ENCODE data around the gene AGAP1.

Gene AGAP1

GRCh38 chr2:236095504-236095903 is 601.7 kb downstream of the AGAP1 start:
- DNase-seq (ENCODE audit: low read depth in 2 of 2): no peak

DNA sequence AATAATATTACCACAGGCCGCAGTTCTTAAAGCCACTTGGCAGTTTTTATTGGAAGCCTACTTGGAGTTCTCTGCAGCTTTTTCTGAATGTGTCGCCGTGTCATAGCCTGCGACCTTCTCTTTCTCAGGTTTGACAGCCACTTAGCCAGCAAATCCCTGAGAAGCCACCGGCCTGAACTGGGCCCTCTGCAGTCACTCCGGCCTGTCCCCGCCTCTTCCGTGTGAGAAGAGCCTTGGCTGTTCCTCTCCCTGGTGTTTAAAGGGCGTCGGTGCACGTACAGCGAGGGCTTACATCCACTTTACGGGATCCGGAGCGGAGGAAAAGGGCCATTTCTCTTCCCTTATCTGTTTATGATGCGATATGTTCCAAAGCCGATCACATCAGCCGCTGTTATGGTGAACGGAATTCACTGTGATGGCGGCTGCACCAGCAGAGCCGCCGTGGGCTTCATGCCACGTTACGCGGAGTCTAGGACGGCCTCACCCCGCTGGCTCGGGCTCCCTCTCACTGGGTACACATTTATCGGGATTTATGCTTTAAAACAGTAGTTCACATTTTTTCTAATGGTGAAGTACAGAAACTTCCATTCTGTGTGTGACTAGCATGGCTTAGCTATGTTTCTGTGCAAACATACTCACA is 607.6 kb downstream of the AGAP1 start:
- no peak for DNase-seq (ENCODE audit: low read depth in 2 of 2)

GRCh38 chr2:236102971-236103370 is 609.1 kb downstream of the AGAP1 start:
- DNase-seq (ENCODE audit: low read depth in 2 of 2): no peak

DNA sequence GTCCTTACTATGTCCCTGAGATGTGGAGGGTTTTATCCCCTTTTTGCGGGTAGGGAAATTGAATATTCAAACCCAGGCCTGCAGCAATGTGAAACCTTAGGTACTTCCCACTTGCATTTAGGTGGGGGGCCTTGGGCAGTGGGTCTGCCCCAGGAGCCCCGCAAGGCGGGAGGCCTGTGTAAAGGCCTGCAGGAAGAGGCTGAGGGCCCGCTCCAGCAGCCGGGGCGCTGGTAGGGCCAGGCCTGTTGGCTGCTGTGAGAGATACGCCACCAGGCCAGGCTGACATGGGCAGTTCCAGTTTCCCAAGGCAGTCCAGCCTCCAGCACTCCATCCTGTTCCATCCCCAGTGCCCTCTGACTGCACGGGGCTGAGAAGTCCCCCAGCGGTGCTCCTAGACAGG is 610.1 kb downstream of the AGAP1 start:
- no peak for DNase-seq (ENCODE audit: low read depth in 2 of 2)

- no peak for DNase-seq (ENCODE audit: low read depth in 2 of 2)
These were observed 612.2 kb downstream of the AGAP1 start for GRCh38 chr2:236105955-236106607.

DNA sequence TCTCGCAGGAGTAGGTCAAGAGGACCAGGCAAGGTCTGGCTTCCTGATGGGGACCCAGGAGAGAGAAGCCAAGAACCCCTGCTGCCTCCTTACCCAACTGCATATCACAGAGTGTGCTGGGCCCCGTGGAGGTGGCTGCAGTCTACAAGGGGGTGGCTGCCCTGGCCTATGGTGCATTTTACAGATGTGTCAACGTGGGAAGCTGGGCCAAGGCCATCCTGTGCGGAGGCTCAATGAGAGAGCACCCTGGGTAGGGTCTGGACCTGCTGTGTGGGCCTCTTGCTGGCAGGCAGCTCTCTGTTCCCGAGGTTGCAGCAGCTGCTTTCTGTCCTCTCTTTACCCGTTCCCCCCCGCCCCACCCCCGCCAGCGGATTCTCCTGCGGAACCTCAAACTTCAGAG is 612.9 kb downstream of the AGAP1 start:
- no peak for DNase-seq (ENCODE audit: low read depth in 2 of 2)

DNA sequence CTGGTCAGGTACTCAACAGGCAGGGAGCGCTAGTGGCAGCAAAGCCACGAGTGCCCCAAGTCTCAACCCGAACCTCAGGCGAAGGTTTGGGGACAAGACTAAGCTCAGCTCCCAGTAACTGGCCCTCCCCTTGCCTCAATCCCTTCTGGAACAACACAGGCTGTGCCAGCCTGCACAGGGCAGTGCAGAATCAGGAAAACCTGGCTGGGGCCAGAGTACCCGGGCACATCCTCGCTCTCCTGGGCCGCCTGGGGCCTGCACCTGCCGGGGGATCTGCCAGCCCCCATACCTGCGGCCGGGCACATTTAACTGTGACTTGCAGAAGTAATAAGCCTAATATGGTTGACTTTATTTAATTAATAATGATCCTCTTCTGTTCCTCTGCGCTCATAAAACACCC is 613.7 kb downstream of the AGAP1 start:
- no peak for DNase-seq (ENCODE audit: low read depth in 2 of 2)

DNA sequence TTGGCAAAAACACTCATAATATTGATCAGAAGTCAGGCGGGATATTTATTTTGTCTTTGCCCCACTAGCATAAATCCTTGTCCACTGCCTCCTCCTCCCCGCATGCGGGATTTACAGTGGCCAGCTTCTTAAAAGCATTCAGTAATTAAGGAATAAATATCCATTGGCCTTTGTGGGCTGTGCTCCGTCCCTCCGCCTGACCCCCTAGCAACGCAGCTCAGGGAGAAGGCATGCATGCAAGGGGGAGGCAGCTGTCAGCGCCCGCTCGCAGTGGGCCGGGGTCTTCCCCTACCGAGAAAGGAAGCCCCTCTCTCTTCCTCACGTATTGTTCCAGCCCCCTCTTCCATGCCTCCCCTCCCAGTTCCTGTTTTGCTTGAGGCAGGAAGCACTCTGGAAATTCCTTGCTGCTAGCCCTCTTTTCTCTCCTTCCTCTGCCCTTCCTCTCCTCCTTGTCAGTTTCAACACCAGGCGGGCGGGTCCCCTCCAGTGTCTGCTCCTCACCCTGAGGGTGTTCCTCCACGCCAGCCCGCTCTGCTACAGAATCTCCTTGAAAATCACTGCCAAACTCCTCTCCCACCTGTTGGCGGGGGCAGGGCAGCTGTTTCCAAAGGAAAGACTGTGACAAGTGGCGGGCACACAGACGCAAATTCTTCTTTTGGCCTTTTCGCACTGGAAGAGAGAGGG is 614.2 kb downstream of the AGAP1 start:
- DNase-seq (ENCODE audit: low read depth in 2 of 2): no peak

DNA sequence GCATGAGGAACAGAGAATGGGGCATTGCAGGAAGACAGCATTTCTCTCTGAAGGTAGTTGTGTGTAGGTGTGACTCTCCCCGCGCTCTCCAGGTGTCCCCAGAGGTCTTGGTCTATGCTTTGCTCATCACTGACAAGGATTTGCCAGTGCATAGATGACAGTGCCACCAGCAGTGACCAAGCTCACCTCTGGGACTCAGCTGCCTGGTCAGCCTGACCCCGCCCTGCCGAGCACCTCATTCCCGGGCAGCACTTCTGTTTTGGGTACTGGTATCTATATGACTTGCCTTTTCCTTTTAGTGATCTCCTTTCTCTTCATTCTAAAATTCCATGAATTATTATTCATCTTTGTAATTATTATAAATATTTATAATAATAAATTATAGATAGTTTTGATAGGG is 615.2 kb downstream of the AGAP1 start:
- DNase-seq (ENCODE audit: low read depth in 2 of 2): no peak

DNA sequence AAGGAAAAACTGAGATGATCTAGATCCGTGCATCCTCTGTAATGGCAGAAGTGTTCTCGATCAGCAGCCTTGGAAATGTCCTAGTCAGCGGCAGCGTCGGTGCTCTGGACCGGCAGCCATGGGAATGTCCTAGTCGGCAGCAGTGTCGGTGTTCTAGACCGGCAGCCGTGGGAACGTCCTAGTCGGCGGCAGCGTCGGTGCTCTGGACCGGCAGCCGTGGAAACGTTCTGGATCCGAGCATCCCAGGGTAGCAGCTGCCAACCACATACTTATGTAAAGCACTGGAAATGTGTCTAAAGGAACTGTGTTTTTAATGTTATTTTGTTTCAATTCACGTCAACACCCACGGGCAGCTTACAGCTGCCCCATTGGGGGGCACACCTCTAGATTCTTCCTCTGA is 615.6 kb downstream of the AGAP1 start:
- DNase-seq (ENCODE audit: low read depth in 2 of 2): no peak

- DNase-seq (ENCODE audit: low read depth in 2 of 2): no peak
These were observed 618.6 kb downstream of the AGAP1 start for GRCh38 chr2:236112466-236112865.

DNA sequence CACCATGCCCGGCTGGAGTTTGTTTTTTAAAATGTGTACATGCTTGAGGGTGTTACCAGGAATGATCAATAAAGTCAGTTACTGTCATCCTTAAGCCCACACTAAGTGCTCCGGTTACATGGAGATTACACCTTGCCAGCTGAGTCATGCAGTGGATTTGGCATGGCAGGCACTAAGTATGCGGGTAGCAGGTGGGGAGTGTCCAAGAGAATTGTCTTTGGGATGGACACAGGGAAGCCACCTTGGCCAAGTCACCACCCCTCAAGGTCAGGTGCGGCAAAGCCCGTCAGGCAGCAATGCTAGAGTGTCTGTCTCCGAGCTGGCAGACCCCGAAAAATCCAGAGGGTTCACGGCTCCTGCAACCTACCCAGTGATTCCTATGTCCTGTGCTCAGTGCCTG is 619.6 kb downstream of the AGAP1 start:
- DNase-seq (ENCODE audit: low read depth in 2 of 2): no peak

DNA sequence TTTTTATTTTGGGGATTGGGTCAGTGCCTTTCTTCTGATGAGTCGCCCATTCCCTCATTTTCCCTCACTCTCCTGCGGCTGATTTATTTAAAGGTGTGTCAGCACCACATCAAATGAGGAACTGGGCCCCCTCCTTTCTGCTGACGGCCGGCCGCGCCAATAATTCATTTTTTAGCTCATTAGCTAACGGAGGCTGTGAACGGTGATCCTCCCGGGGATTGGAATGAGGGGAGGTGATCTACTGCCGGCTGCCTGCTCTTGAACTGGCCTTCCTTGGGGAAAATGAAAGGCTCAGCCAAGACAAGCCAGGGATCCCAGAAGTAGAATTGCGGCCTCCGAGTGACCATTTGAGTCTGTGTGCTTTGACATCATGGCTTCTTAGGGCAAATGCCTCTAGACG is 620.1 kb downstream of the AGAP1 start:
- no peak for DNase-seq (ENCODE audit: low read depth in 2 of 2)

- no peak for DNase-seq (ENCODE audit: low read depth in 2 of 2)
These were observed 621.1 kb downstream of the AGAP1 start for GRCh38 chr2:236114959-236115358.

DNA sequence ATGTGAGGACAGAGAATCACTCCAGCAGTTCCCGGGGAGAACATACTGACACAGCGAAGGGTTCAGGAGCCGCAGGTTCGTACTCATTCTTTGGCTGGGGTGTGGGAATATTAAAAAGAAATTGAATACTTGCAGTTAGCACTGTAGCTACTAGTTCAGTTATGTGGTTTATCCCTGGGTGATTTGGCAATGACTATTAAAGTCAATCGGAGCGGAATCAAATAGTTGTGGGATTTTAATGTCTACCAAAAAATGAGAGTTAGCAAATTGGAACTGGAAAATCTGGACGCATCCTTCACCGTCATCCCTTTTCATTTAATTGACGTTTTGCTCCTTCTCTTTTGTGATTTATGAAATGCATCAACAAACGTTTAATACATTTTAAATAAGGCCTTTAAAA is 623.6 kb downstream of the AGAP1 start:
- no peak for DNase-seq (ENCODE audit: low read depth in 2 of 2)

DNA sequence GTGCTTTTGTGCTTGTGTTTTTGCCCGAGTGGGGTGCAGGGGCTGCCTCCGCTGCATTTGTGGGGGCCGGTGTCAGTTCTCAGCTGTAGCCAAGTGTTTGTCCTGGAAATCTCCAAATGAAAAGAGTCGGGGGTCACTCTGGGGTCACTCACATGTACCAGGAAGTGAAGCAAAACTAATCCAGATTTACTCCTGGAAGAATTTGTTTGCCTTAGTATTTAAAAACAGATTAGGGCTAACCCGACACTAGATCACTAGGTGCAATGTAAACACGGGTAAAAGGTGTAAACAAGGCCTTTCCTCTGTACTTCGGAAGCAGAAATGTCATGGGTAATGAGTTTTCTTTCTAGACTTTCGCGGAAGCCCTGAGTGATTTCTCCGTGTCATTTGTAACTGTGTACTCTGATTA is 624.0 kb downstream of the AGAP1 start:
- no peak for DNase-seq (ENCODE audit: low read depth in 2 of 2)

- DNase-seq (ENCODE audit: low read depth in 2 of 2): no peak
These were observed 625.2 kb downstream of the AGAP1 start for GRCh38 chr2:236119003-236119402.

- DNase-seq (ENCODE audit: low read depth in 2 of 2): no peak
These were observed 625.6 kb downstream of the AGAP1 start for GRCh38 chr2:236119476-236119875.

DNA sequence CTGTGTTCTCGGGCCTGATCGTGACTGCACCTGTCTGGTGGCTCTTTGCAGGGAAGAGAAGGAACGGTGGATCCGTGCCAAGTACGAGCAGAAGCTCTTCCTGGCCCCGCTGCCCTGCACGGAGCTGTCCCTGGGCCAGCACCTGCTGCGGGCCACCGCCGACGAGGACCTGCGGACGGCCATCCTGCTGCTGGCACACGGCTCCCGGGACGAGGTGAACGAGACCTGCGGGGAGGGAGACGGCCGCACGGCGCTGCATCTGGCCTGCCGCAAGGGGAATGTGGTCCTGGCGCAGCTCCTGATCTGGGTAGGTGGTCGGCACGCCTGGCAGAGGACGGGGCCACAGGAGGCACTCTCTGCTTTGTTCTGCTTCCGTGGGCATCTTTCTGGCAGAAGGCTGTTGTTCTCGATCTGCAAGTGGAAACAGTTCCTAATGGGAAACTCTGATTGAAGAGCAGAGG is 626.3 kb downstream of the AGAP1 start:
- DNase-seq (ENCODE audit: low read depth in 2 of 2): no peak

- no peak for DNase-seq (ENCODE audit: low read depth in 2 of 2)
These were observed 627.0 kb downstream of the AGAP1 start for GRCh38 chr2:236120829-236121228.

GRCh38 chr2:236121546-236121945 is 627.7 kb downstream of the AGAP1 start:
- no peak for DNase-seq (ENCODE audit: low read depth in 2 of 2)

DNA sequence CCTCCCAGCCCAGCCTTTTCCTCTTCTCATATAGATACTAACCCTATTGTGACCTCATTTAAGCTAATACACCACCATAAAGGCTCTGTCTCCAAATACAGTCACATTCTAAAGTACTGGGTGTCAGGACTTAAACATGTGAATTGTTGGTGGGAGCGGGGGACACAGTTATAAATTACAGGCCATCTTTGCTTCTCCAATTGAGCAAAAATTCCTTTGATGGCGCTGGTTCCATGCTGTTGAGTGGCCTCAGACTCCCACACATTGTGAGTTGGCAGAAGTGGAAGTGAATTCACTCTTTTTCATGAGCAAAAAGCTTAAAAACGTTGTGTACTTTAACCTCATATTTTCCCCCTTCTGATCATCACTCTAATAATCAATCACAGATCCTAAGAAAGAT is 628.4 kb downstream of the AGAP1 start:
- no peak for DNase-seq (ENCODE audit: low read depth in 2 of 2)

- DNase-seq (ENCODE audit: low read depth in 2 of 2): no peak
These were observed 629.9 kb downstream of the AGAP1 start for GRCh38 chr2:236123716-236124115.
